Measurements from ENCODE around the gene ZMPSTE24. TPM values are rescaled to one million over a fixed set of nuclear protein-coding genes. Genes with fewer than 3 reads are reported as not detected.

The ZMPSTE24 gene
- total RNA-seq, 2 donors from 2014 or later: 33.7 to 42.0 TPM

Other genes with a start within 250 kb of the ZMPSTE24 start
- 100 to 1,000 TPM; 133 to 179 TPM for gene CAP1, start 217.5 kb upstream of the ZMPSTE24 start, total RNA-seq
- gene PPT1, start 161.0 kb upstream of the ZMPSTE24 start, total RNA-seq: 10 to 100 TPM; 51.7 to 64.7 TPM
- gene RLF, start 96.8 kb upstream of the ZMPSTE24 start, total RNA-seq: 10 to 100 TPM; 11.7 to 13.9 TPM
- not detected for gene TMCO2, start 10.3 kb upstream of the ZMPSTE24 start, total RNA-seq
- 1 to 10 TPM in 1 of 2 donors, under 1 TPM in 1; 0.53 to 1.2 TPM for gene COL9A2, start 59.0 kb downstream of the ZMPSTE24 start, total RNA-seq
- 10 to 100 TPM; 17.9 to 25.6 TPM for gene SMAP2, start 115.5 kb downstream of the ZMPSTE24 start, total RNA-seq
- gene ZFP69B, start 192.2 kb downstream of the ZMPSTE24 start, total RNA-seq: 1 to 10 TPM; 1.1 to 1.2 TPM
- 1 to 10 TPM; 2.3 to 2.5 TPM for gene ZFP69, start 219.1 kb downstream of the ZMPSTE24 start, total RNA-seq